Keratinocyte (primary cell): ENCODE results near the gene RAX2. TPM values are rescaled to one million over a fixed set of nuclear protein-coding genes. Genes with fewer than 3 reads are reported as not detected.
"Not testable (repeated sequence)": the region's sequence is repeated elsewhere in the genome, so short reads cannot be mapped to it uniquely, and the experiment has no call there.

Source experiments
- DNase-seq: peaks from one replicate; pipeline ENCODE4 v3.0.0-alpha.2; 2011; ENCODE audit warnings: low read depth, missing footprints, low spot score
- FAIRE-seq: peaks from 2 replicates; lab custom pipeline; 2011; peaks lifted over from hg19 to GRCh38; lab: Jason Lieb, UNC
- H2AFZ ChIP-seq: 2 replicates; pipeline ENCODE4 v1.6.0; 2012; ENCODE audit warnings: low read length, control low read depth, inconsistent platforms; ENCODE audit not compliant: control insufficient read depth
- H3K27ac ChIP-seq: 2 replicates; pipeline ENCODE4 v1.5.1; 2011; ENCODE audit warnings: low read length; ENCODE audit not compliant: control insufficient read depth, insufficient read depth
- H3K27me3 ChIP-seq: 3 replicates; pipeline ENCODE4 v1.6.0; 2011; ENCODE audit warnings: low read length; ENCODE audit not compliant: control insufficient read depth, insufficient read depth; ENCODE audit errors: extremely low read depth
- H3K36me3 ChIP-seq, 2 experiments: 2 replicates in 1 of 2; 3 replicates in 1 of 2; pipeline ENCODE4 v1.5.1; 2011; ENCODE audit warnings: low read length in 2 of 2, mild to moderate bottlenecking in 1 of 2; ENCODE audit not compliant: control insufficient read depth in 2 of 2, insufficient read depth in 2 of 2; ENCODE audit errors: extremely low read depth in 1 of 2
- H3K4me1 ChIP-seq: 3 replicates; pipeline ENCODE4 v1.5.1; 2011; ENCODE audit warnings: low read length; ENCODE audit not compliant: control insufficient read depth, insufficient read depth; ENCODE audit errors: extremely low read depth
- H3K4me2 ChIP-seq: 3 replicates; pipeline ENCODE4 v1.6.0; 2011; ENCODE audit warnings: low read depth, low read length; ENCODE audit not compliant: control insufficient read depth, insufficient read depth; ENCODE audit errors: extremely low read depth
- H3K4me3 ChIP-seq, 3 experiments: fragments of 200-600 bp in 1 of 3; sonication (generic) in 1 of 3; 2 replicates in 2 of 3; 3 replicates in 1 of 3; pipeline ENCODE4 v1.5.1; 2011 to 2016; ENCODE audit warnings: low read length in 3 of 3, mild to moderate bottlenecking in 3 of 3, control low read depth in 2 of 3, inconsistent platforms in 1 of 3, low read depth in 1 of 3, mixed read lengths in 1 of 3, mixed run types in 1 of 3, moderate library complexity in 1 of 3; ENCODE audit not compliant: control insufficient read depth in 2 of 3, insufficient read depth in 2 of 3; ENCODE audit errors: extremely low read depth in 1 of 3
- H3K79me2 ChIP-seq: 2 replicates; pipeline ENCODE4 v1.6.0; 2012; ENCODE audit warnings: low read length; ENCODE audit not compliant: control insufficient read depth, insufficient read depth
- H3K9ac ChIP-seq: 3 replicates; pipeline ENCODE4 v1.6.0; 2011; ENCODE audit warnings: low read length; ENCODE audit not compliant: control insufficient read depth, insufficient read depth; ENCODE audit errors: extremely low read depth
- H3K9me1 ChIP-seq: 3 replicates; pipeline ENCODE4 v1.6.0; 2011; ENCODE audit warnings: low read length; ENCODE audit not compliant: control insufficient read depth, insufficient read depth; ENCODE audit errors: extremely low read depth
- H3K9me3 ChIP-seq: 2 replicates; pipeline ENCODE4 v1.5.1; 2012; ENCODE audit warnings: low read depth, low read length; ENCODE audit not compliant: control insufficient read depth
- H4K20me1 ChIP-seq: 3 replicates; pipeline ENCODE4 v1.6.0; 2011; ENCODE audit warnings: low read length; ENCODE audit not compliant: control insufficient read depth, insufficient read depth; ENCODE audit errors: extremely low read depth
- CTCF ChIP-seq, 3 experiments: IDR thresholded peaks in 1 of 3; conservative IDR thresholded peaks in 1 of 3; optimal IDR thresholded peaks in 1 of 3; 2 replicates in 2 of 3; 3 replicates in 1 of 3; pipeline versions ENCODE3 to v1.5.1; 2011; ENCODE audit warnings: low read length in 3 of 3, mild to moderate bottlenecking in 3 of 3, moderate library complexity in 2 of 3, control low read depth in 1 of 3, inconsistent platforms in 1 of 3; ENCODE audit not compliant: insufficient read depth in 2 of 3; ENCODE audit errors: extremely low read depth in 1 of 3
- EZH2 ChIP-seq: IDR thresholded peaks from one replicate; pipeline ENCODE4 v1.6.1; 2012; ENCODE audit warnings: inconsistent platforms, mild to moderate bottlenecking, low read length, moderate library complexity
- dilution Hi-C: fragments of 300-500 bp; cut with MboI; formaldehyde crosslinking; loops from one replicate; pipeline ENCODE4 v1.7.0; 2020; ENCODE audit warnings: low sequenced_read_pairs; ENCODE audit not compliant: extremely low pct_ligation_motif_present
- polyA plus RNA-seq, 5 experiments: library from polyadenylated mRNA; depleted of rRNA in 3 of 5; stranded (reverse) in 3 of 5; stranded (forward) in 1 of 5; unstranded in 1 of 5; fragments of >200 nt; gene quantifications; 1 replicate in 1 of 5; 2 replicates in 3 of 5; 3 replicates in 1 of 5; pipeline versions ENCODE4 v1.2.1 to v1.2.3, GENCODE V29; 2011 to 2012; ENCODE audit warnings: missing spikeins in 2 of 5, low read depth in 1 of 5, low replicate concordance in 1 of 5

The RAX2 gene
- polyA plus RNA-seq, 1 donor (not counting 4 experiments of a cell fraction or from before 2014, with no cell fraction given), result not detected

DNA sequence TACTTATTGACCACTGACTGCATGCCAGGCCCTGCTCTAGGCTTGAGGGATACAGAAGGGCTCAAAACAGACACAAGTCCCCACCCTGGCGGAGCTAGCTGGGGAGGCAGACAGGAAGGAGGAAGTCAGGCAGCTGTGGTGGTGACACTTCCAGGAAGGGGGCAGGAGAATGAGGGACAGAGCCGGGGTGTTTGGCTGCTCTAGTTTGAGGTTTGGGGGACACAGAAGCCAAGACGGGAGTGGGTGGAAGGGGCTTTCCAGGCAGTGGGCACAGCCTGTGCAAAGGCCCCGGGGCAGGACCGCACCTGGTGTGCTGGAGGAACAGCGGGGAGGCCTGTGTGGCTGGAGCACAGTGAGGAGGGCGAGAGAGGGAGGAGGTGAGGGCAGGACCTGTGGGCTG is 5.5 kb downstream of the RAX2 start:
- Histone ChIP-seq H3K9me3 (no peaks in the 10 kb centered on the region), H3K9me1 (no peaks in the 10 kb centered on the region), H3K27ac (no peak overlapping the region), H3K4me3 (no peak overlapping the region), H2AFZ (no peak overlapping the region), H4K20me1 (no peaks in the 10 kb centered on the region), H3K36me3 (peaks cover 5 to 6% of the 10 kb centered on the region in 2 experiments), H3K4me1 (peaks cover 5% of the 10 kb centered on the region), H3K79me2 (peaks cover 3% of the 10 kb centered on the region), H3K4me2 (no peak overlapping the region), H3K9ac (no peak overlapping the region), H3K27me3 (peaks cover 7% of the 10 kb centered on the region)
- TF ChIP-seq EZH2, result no peak
- no peak for TF ChIP-seq CTCF (optimal IDR thresholded peaks at IDR 0.05 in 1 of 3, IDR thresholded peaks at IDR 0.05 in 1 of 3, conservative IDR thresholded peaks at IDR 0.05 in 1 of 3; ENCODE audit: extremely low read depth in 1 of 3, insufficient read depth in 2 of 3, low read length in 3 of 3)
- dilution Hi-C loops, result no loop called here
- FAIRE-seq (no peak), DNase-seq (no peak)

- DNase-seq, H3K27ac ChIP-seq, FAIRE-seq, H3K9me1 ChIP-seq, H3K9ac ChIP-seq, H4K20me1 ChIP-seq, H3K9me3 ChIP-seq, H3K79me2 ChIP-seq, H3K36me3 ChIP-seq, H2AFZ ChIP-seq, H3K4me2 ChIP-seq, dilution Hi-C loops, H3K4me1 ChIP-seq, H3K4me3 ChIP-seq, H3K27me3 ChIP-seq: not testable (repeated sequence)
Observed at GRCh38 chr19:3765757-3766156, 6.3 kb downstream of the RAX2 start.

- DNase-seq (no peak), FAIRE-seq (no peak)
- Histone ChIP-seq H2AFZ (no peak overlapping the region), H3K4me1 (peaks cover 9% of the 10 kb centered on the region), H3K9me3 (no peaks in the 10 kb centered on the region), H3K27me3 (no peaks in the 10 kb centered on the region), H3K9ac (no peak overlapping the region), H3K36me3 (peaks cover 5 to 6% of the 10 kb centered on the region in 2 experiments), H4K20me1 (no peaks in the 10 kb centered on the region), H3K27ac (no peak overlapping the region), H3K79me2 (peaks cover 14% of the 10 kb centered on the region), H3K4me2 (no peak overlapping the region), H3K9me1 (no peaks in the 10 kb centered on the region), H3K4me3 (no peak overlapping the region)
- no peak for TF ChIP-seq EZH2
- dilution Hi-C loops, result no loop called here
Observed at GRCh38 chr19:3765121-3765520, 6.9 kb downstream of the RAX2 start.
